Sigmoid colon (tissue), 3 donors: ENCODE data around the gene MTMR3.

Source experiments
- POLR2A ChIP-seq, 2 donors: fragments of 450-650 bp; IDR thresholded peaks; one replicate each; pipeline ENCODE4 v1.6.1; 2016; ENCODE audit warnings: antibody characterized with exemption in 2 of 2, mild to moderate bottlenecking in 2 of 2, moderate library complexity in 2 of 2
- TF ChIP-seq, protein P1 (sequence below), 4 experiments: fragments of 450-650 bp in 3 of 4; fragments of 200-600 bp in 1 of 4; IDR thresholded peaks; one replicate each; pipeline ENCODE4 v1.5.1; 2016 to 2019; ENCODE audit warnings: antibody characterized with exemption in 4 of 4, mild to moderate bottlenecking in 3 of 4, moderate library complexity in 2 of 4

DNA sequence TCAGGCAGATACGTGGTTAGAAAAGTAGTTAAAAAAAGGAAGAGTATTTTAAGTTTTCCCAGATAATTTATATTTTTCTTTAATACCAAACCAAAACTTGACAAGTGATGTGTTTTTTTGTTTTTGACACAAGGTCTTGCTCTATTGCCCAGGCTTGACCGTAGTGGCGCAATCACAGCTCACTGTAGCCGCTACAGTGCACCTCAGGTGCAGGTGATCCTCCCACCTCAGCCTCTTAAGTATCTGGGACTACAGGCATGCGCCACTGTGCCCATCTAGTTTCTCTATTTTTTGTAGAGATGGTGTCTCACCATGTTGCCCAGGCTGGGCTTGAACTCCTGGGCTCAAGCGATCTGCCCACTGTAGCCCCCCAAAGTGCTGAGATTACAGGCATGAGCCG is 92.5 kb downstream of the MTMR3 start:
- TF ChIP-seq, protein P1, sequence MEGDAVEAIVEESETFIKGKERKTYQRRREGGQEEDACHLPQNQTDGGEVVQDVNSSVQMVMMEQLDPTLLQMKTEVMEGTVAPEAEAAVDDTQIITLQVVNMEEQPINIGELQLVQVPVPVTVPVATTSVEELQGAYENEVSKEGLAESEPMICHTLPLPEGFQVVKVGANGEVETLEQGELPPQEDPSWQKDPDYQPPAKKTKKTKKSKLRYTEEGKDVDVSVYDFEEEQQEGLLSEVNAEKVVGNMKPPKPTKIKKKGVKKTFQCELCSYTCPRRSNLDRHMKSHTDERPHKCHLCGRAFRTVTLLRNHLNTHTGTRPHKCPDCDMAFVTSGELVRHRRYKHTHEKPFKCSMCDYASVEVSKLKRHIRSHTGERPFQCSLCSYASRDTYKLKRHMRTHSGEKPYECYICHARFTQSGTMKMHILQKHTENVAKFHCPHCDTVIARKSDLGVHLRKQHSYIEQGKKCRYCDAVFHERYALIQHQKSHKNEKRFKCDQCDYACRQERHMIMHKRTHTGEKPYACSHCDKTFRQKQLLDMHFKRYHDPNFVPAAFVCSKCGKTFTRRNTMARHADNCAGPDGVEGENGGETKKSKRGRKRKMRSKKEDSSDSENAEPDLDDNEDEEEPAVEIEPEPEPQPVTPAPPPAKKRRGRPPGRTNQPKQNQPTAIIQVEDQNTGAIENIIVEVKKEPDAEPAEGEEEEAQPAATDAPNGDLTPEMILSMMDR (IDR thresholded peaks at IDR 0.05): no peak
- no peak for TF ChIP-seq POLR2A (IDR thresholded peaks at IDR 0.05)
